Suprapubic skin (tissue), 4 donors: ENCODE results near the gene CIAO1.
"Not testable (repeated sequence)": the region's sequence is repeated elsewhere in the genome, so short reads cannot be mapped to it uniquely, and the experiment has no call there.

Source experiments
- CTCF ChIP-seq, 2 donors: fragments of 200-600 bp in 1 of 2; fragments of 450-650 bp in 1 of 2; sonication (generic) in 1 of 2; IDR thresholded peaks; one replicate each; pipeline ENCODE4 v1.5.1; 2016 to 2019; ENCODE audit warnings: antibody characterized with exemption in 2 of 2, mild to moderate bottlenecking in 1 of 2, moderate library complexity in 1 of 2
- POLR2A ChIP-seq, 2 donors: fragments of 450-650 bp; IDR thresholded peaks; one replicate each; pipeline ENCODE4 v1.6.1; 2017; ENCODE audit warnings: antibody characterized with exemption in 2 of 2, mild to moderate bottlenecking in 2 of 2, moderate library complexity in 2 of 2
- POLR2AphosphoS5 ChIP-seq, 3 donors: sonication (generic); formaldehyde crosslinking; IDR thresholded peaks; one replicate each; pipeline ENCODE4 v1.6.1; 2017; ENCODE audit warnings: antibody characterized with exemption in 3 of 3

- not testable (repeated sequence) for TF ChIP-seq CTCF, POLR2AphosphoS5, POLR2A (IDR thresholded peaks at IDR 0.05)
Observed at GRCh38 chr2:96294271-96294670, 28.2 kb downstream of the CIAO1 start.
